SIG-M5 treated with dmso at 0.1 percent for 504 hours (cell line): ENCODE measurements around the gene ARID1A.
"Not testable (repeated sequence)": the region's sequence is repeated elsewhere in the genome, so short reads cannot be mapped to it uniquely, and the experiment has no call there.

ENCODE experiments used
- DNase-seq: peaks from one replicate; lab custom pipeline; 2025; ENCODE audit not compliant: unreplicated experiment; lab: John Stamatoyannopoulos, UW

The ARID1A gene

DNA sequence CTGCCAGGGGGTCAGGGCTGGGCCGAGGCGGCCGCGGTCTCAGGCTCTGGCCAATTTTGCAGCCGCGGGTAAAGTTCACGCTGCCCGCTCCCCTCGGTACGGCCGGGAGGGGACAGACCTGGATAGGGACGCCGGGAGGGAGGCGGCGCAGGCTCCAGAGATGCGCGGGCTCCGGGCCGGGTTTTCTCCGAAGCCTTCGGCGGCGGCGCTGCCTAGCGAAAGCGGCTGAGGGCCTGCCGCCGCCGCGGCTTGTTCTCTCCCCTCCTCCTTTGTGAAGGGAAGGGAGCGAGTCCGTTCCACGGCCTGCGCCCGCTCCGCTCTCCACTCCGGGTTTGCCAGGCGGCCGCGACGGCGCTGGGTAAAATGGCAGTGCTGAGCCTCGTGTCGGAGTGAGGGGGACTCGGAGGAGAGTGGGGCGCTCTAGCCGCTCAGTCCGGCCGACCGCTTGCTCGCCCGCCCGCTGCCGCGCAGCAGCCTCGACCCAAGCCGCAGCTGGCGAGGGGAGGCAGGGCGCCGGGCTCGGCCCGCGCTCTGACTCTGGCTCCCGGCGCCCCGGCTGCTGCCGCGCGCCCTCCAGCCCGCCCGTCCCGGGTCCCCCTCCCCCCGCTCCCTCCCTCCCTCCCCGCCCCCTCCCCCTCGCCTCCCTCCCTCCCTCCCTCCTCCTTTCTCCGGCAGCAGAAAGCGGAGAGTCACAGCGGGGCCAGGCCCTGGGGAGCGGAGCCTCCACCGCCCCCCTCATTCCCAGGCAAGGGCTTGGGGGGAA, at the start of gene ARID1A:
Gene ARID1A, plus strand, starts transcription at position 660 of the 763 bp plus-strand sequence. CDS start 389 bp downstream, outside the sequence.
- peak; percentile 86 for DNase-seq

DNA sequence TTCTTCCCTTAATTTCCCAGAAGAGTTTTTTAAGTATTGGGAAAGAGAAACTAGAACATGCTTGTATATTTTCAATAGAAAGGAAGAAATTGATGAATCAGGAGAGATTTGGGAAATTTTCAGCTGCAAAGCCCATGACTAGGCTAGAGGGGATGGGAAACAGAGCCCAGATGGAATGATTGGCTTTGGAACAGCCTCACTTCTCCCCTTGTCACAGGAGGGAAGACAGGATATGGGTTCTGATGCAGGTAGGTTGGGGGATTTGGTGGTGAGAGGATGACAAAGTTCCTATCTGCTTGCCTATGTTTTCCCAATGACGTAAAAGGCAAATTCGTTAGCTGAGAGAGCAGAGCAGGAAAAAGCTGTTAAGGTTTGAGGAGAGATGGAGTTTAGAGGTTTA, 31.0 kb upstream of the ARID1A start:
- DNase-seq: no peak

DNA sequence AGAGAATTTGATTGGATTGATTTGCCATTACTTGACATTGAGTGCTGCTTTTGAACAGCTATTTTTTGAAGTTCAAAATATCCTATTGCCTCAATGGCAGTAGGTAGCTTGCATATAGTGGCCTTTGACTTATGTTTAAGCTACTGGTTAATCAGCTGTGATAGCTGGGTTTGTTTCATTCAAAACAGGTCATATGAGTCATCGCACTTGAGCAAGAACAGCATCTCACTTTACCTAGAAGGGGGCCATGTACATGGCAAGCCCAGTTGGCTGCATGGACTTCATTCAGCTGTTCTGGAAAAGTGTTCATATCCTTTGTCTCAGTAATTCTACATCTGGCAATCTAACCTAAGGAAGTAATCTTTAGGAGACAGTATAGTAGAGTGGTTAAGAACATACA, 29.0 kb upstream of the ARID1A start:
- no peak for DNase-seq

DNA sequence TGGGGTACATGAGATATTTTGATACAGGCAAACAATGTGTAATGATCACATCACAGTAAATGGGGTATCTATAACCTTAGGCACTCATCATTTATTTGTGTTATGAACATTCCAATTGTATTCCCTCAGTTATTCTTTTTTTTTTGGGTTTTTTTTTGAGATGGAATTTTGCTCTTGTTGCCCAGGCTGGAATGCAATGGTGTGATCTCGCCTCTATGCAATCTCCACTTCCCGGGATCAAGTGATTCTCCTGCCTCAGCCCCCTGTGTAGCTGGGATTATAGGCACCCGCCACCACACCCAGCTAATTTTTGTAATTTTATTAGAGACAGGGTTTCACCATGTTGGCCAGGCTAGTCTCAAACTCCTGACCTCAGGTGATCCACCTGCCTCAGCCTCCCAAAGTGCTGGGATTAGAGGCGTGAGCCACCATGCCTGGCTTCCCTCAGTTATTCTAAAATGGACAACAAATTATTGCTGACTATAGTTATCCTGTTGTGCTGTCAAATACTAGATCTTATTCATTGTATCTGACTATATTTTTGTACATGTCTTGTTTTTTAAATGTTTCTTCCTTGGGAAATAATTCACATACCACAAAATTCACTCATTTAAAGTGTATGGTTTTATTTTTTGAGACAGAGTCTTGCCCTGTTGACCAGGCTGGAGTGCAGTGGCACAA, 27.6 kb upstream of the ARID1A start:
- not testable (repeated sequence) for DNase-seq

DNA sequence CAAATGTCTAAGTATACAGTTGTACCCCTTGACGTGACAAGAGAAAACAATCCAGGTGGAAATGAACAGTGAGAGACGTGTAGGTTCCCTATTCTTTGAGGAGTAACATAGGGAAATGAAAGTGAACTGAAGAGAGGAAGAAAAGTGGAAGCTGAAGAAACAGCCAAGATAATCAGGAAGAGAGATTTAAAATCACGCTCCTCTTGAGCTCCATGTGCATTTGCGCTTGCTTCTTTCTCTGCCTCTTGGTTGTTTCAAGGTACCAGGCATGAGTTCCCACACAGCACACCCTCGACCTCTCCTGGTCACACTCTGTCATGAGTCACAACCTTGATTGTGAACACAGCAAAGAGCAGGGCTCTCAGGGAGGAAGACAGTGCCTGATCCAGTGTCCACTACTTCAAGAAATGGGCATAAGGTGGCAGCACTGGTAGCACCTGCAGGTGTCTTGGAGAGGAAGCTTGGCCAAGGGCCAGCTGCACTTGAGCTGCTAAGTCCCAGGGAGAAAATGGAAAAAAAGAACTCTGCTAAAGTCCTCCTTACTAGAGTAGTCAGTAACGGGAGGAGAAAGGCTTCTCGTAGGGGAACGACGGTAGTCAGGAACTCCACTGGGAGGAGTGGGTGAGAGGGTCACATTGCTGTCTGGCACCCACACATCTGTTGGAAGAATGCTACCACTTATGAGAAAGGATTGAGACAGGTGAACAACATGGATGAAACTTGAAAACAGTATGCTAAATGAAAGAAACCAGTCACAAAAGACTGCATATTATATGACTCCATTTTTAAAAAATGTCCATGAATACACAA, 18.3 kb upstream of the ARID1A start:
- peak; percentile 88 for DNase-seq

DNA sequence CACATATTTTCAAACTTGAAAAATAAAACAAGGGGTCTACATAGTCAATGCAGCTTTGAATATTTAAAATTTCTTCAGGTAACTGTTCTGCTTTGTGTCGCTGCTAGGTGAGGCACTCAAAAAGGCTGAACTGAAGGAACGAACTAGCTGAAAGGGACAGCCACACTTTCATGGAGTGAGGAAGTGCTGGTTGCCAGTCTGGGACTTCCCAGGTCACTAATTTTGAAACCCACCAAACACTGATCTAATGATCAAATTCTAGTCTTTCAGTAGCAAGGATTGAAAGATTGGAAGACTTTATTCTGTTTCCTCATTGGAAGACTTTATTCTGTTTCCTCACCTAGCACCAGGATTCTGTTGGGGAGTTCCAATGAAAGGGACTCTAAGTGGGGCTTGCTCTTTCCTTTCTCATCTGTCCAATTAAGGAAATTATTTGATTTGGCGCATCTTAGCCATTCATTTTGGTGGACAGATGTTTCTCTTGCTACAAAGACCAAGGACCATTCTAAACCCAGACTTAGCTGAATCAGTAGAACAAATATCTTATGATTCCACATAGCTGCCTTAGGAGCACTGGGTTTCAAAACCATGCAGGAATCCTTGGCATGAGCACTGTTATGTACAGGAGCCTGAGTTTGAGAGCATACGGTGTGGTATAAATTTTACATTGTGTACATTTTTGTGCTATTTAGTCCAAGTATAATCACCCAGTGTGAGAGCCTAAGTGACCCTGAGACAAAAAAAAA, 10.9 kb upstream of the ARID1A start:
- no peak for DNase-seq

DNA sequence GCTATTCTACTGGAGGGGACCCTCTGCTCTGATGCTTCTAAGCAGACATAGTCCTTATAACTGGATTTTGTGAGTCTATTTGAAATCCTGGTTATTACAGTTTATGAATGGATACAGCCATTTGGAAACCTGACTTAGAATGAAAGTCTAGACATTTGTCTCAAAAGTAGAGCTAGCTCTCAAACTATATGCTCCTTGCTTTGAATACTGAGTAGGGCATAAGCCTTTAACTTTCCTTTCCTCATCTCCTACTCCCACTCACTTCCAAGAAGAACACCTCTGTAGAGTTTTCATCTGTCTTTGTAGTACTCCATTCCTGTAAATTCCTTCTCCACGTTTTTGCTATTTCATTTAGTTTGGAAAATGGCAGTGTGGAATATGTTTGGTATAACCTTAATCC, 9.0 kb upstream of the ARID1A start:
- no peak for DNase-seq

DNA sequence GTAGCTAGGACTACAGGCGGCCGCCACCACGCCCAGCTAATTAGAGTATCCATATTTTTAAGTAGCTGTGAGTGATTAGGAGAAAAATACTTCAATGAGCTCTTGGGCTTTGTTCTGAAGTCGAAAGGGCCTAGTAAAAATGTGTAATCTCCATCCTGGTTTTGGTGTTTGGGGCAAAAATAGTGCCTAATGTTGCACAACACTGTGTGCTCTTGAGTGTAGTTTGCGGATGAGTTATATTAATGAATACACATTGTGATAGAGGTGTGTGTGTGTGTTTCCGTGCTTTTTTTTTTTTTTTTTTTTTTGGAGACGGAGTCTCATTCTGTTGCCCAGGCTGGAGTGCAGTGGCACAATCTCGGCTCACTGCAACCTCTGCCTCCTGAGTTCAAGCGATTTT, 6.3 kb upstream of the ARID1A start:
- DNase-seq: peak; percentile 49

DNA sequence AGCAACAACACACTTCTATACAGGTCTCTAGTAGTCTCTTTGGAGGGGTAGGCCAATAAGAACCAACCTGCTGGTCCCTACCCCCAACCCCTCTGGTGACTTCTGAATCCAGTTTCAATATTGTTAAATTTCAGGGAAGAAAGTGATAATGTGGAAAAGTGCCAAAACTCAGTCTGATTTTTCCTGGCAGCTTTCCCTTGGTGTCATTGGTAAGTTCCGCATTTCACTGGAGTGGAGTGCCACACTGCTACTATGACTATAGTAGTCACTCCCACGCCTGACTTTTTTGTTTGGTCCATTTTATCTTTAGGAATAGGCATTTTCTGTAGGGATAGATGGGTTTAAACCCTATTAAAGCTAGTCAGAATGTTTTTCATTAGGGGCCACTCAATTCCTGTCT, 5.7 kb upstream of the ARID1A start:
- DNase-seq: no peak

DNA sequence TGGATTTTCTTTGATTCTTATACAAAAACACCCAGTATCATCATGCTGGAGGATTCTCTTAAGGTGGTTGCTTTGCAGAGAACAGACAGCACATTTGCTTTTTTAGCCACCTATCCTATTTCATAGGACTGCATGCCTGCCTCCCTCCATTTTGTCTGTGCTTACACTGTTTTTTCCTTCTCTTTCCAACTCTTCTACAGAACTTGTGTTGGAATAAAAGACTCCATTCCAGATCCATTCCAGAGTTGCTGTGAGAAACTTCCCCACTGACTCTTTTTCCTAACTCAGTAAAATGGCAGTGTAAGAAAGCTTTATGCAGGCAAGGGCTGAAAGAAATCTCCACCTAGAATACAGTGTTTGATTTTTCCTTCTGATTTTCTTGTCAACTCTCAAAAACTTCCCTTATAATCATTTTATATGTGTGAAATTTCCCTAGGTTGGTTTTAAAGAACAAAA, 5.2 kb upstream of the ARID1A start:
- DNase-seq: no peak

DNA sequence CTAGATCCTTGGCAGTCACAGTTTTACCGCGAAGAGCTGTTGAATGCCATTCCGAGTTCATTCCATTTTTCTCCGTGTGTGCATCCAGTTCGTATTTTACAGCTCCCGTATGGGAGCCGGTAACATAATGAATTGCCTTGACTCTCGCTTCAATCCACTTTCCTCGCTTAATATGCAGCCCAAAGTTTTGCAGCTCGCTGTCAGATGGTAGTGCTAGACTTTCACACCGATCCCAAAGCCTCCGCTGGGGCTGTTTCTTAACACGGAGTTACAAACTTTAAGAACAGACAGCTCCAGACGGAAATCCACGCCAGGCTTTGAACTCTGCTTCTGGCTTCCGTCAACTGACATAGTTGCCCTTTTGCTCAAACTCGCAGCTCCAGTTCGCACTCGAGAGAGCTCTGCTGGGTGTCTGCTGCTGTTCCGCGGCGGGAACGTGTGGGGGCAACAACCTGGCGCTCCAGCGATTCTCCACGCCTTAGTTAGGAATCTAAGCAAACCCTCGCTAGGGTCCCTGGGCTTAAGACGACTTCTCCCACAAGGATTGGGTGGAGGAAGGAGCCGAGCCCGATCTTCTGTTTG, 3.5 kb upstream of the ARID1A start:
- DNase-seq: peak; percentile 95

DNA sequence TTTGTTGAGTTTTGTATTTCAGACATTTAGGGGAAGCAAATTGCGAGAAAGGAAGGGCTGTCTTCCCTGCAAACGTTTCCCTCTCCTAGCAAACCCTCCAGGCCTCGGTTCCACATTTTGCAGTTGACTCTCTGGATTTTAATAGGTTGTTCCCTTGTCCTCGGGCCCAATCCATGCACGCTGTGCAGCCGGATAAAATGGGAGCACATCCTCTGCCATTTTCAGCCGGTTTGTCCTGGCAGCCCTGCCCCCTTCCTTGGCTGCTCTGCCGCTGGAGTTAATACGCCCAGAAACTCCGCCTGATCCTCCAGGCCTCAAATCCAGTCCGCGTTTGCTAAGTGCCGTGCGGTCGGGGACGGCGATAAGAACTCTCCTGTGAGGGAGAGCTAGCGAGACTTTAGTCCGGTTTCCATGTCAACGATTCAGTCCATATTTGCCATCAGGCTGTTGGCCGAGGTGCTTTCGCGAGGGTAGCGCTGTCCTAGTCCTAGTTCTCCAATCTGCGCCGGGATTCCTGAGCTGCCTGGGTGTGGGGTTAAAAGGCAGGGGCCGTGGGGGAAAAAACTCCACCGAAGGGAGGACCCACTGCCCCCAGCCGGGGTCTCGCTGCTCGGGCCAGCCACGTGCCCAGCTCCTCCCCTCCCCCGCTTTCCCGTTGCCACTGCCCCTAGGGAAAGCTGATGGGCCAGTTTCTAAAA, 2.9 kb upstream of the ARID1A start:
- DNase-seq: peak; percentile 99

DNA sequence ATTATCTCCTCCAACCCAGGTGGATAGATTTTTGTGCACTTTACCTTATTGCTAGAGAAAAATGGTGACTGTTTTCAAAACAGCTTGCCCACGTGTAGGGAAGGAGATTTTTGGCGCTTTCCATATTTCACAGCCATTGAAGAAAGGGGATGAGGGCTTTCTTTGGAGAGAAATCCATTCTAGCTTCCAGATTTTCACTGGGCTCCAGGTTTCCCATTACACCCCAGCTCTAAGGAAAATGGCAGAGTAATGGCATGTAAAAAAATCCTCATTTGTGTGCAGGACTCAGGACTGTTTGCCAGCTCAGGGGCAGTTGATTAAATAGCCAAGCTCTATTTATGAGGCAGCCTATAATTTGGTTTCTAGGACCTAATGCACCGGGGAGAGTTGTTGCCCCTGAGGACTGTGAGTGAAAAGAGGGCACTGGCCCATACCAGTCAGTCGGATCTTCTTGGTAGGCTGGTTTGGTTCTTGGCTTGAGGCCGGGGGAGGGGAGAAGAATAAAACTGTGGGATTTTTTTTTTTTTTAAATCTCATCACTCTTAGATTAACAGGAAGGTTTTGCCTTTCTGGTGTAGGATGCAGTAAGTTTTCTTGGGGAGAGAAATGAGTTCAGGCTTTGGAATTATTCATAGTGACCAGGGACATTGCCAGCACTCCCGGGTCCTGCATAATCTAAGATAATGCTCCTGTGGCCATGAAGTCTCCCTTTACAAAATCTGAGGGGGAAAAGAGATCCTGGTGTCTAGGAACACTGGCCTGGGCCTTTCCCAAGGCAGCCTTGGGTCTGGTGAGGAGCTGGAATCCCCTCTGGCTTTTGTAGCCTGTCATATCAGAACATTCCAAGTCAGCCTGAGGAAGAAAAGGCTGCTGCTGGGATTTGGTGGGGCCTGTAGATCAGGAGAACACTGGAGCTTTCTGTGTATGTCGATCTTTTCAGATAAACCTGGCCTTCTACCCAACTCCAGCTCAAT, 1.9 kb upstream of the ARID1A start:
- no peak for DNase-seq

DNA sequence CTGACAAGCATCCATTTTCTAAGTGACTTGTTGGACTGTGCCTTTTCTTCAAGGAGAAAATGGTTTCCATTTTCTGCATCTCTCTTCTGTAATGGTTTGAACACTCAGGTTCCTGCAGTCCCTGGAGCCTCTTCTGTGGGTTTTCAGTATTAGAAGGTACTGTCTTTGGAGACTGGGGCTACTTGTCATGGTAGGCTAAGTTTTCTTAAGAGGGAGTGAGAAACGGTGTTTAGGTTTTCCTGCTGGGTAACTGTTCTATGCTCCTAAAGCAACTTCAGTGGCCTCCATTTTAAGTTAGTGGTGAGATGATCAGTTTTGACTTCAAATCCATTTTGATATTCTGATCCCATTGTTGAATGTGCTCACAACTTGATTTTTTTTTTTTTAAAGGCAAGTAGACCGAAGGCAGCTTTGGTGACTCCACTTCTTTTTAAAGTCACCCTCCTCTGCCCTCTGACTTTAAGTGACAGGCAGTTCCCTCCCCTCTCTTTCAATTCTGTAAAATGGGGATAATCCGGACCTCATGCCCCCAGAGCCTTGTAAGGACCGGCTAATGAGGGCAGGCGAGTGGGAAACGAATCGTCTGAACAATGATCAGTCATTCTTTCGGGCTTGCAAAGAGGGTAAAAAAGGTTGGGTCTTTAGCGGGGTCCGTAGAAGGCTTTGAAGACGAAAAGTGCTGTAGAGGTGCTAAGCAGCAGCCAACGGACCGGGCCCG, 1.0 kb upstream of the ARID1A start:
- DNase-seq: no peak

DNA sequence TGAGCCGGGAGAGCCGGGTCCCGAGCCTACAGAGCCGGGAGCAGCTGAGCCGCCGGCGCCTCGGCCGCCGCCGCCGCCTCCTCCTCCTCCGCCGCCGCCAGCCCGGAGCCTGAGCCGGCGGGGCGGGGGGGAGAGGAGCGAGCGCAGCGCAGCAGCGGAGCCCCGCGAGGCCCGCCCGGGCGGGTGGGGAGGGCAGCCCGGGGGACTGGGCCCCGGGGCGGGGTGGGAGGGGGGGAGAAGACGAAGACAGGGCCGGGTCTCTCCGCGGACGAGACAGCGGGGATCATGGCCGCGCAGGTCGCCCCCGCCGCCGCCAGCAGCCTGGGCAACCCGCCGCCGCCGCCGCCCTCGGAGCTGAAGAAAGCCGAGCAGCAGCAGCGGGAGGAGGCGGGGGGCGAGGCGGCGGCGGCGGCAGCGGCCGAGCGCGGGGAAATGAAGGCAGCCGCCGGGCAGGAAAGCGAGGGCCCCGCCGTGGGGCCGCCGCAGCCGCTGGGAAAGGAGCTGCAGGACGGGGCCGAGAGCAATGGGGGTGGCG, 371 bp downstream of the ARID1A start:
- no peak for DNase-seq

DNA sequence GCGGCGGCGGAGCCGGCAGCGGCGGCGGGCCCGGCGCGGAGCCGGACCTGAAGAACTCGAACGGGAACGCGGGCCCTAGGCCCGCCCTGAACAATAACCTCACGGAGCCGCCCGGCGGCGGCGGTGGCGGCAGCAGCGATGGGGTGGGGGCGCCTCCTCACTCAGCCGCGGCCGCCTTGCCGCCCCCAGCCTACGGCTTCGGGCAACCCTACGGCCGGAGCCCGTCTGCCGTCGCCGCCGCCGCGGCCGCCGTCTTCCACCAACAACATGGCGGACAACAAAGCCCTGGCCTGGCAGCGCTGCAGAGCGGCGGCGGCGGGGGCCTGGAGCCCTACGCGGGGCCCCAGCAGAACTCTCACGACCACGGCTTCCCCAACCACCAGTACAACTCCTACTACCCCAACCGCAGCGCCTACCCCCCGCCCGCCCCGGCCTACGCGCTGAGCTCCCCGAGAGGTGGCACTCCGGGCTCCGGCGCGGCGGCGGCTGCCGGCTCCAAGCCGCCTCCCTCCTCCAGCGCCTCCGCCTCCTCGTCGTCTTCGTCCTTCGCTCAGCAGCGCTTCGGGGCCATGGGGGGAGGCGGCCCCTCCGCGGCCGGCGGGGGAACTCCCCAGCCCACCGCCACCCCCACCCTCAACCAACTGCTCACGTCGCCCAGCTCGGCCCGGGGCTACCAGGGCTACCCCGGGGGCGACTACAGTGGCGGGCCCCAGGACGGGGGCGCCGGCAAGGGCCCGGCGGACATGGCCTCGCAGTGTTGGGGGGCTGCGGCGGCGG, 1.0 kb downstream of the ARID1A start:
- DNase-seq: no peak

DNA sequence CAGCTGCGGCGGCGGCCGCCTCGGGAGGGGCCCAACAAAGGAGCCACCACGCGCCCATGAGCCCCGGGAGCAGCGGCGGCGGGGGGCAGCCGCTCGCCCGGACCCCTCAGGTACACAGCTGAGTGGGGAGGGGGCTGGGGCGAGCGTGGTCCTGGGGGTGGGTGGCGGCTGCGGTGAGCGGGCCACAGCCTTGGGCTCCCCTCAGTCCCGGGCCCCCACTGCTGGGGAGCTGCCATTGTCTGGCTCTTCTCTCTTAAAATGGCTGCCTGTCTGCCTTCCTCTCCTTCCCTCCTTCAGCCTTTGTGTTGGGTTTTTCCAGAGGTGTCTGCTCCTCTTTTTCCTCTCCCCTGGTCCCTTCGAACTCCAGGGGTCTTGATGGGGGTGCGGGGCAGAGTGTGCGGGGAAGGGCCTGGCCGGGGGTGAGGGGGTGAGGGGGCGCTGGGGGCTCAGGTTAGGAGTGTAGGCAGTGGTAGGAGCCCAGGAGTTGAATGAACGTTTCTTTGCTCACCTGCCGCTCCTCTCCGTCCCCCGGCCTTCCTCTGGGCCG, 1.7 kb downstream of the ARID1A start:
- no peak for DNase-seq
